Measurements from ENCODE around the gene DSC1.

- TF ChIP-seq, protein P1, sequence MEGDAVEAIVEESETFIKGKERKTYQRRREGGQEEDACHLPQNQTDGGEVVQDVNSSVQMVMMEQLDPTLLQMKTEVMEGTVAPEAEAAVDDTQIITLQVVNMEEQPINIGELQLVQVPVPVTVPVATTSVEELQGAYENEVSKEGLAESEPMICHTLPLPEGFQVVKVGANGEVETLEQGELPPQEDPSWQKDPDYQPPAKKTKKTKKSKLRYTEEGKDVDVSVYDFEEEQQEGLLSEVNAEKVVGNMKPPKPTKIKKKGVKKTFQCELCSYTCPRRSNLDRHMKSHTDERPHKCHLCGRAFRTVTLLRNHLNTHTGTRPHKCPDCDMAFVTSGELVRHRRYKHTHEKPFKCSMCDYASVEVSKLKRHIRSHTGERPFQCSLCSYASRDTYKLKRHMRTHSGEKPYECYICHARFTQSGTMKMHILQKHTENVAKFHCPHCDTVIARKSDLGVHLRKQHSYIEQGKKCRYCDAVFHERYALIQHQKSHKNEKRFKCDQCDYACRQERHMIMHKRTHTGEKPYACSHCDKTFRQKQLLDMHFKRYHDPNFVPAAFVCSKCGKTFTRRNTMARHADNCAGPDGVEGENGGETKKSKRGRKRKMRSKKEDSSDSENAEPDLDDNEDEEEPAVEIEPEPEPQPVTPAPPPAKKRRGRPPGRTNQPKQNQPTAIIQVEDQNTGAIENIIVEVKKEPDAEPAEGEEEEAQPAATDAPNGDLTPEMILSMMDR (conservative IDR thresholded peaks at IDR 0.05 in 1 of 2, IDR thresholded peaks at IDR 0.05 in 1 of 2; ENCODE audit: extremely low read depth in 1 of 2, insufficient read depth in 1 of 2, low read depth in 1 of 2, low read length in 2 of 2): no peak
- TF ChIP-seq EZH2 (IDR thresholded peaks at IDR 0.05; ENCODE audit: borderline replicate concordance, low read length): no peak
Measured at GRCh38 chr18:31154181-31154580, 8.5 kb downstream of the DSC1 start.
